Loucy (cell line): ENCODE measurements around the gene OR2T11.

Source experiments
- H2AFZ ChIP-seq: fragments of 200-600 bp; sonication (generic); 2 replicates; pipeline ENCODE4 v1.6.0; 2016; ENCODE audit warnings: antibody characterized with exemption, mild to moderate bottlenecking, low read length, moderate library complexity
- H3F3A ChIP-seq: fragments of 200-600 bp; 2 replicates; pipeline ENCODE4 v1.6.0; 2016; ENCODE audit warnings: antibody characterized with exemption, low read depth, mild to moderate bottlenecking
- H3K27me3 ChIP-seq: fragments of 200-600 bp; sonication (generic); 2 replicates; pipeline ENCODE4 v1.6.1; 2014; ENCODE audit warnings: low read length, mild to moderate bottlenecking; ENCODE audit not compliant: insufficient read depth, poor library complexity, severe bottlenecking
- H3K36me3 ChIP-seq: fragments of 200-600 bp; sonication (generic); 2 replicates; pipeline ENCODE4 v1.6.1; 2016; ENCODE audit warnings: low read length; ENCODE audit not compliant: insufficient read depth
- H3K4me1 ChIP-seq: fragments of 200-600 bp; sonication (generic); 2 replicates; pipeline ENCODE4 v1.5.1; 2014; ENCODE audit warnings: low read length, mild to moderate bottlenecking; ENCODE audit not compliant: insufficient read depth, poor library complexity, severe bottlenecking
- H3K4me2 ChIP-seq: fragments of 200-600 bp; sonication (generic); 2 replicates; pipeline ENCODE4 v1.6.0; 2014; ENCODE audit warnings: antibody characterized with exemption, low read length, low read depth, mild to moderate bottlenecking; ENCODE audit not compliant: poor library complexity, severe bottlenecking
- H3K4me3 ChIP-seq: fragments of 200-600 bp; sonication (generic); 2 replicates; pipeline ENCODE4 v1.5.1; 2014; ENCODE audit warnings: low read length, mild to moderate bottlenecking, mixed read lengths; ENCODE audit not compliant: poor library complexity, severe bottlenecking
- H3K79me2 ChIP-seq: fragments of 200-600 bp; sonication (generic); 2 replicates; pipeline ENCODE4 v1.6.1; 2014; ENCODE audit warnings: low read length; ENCODE audit not compliant: insufficient read depth
- H3K9ac ChIP-seq: fragments of 200-600 bp; sonication (generic); 2 replicates; pipeline ENCODE4 v1.6.0; 2014; ENCODE audit warnings: mild to moderate bottlenecking, low read depth, low read length, moderate library complexity; ENCODE audit not compliant: poor library complexity, severe bottlenecking
- H3K9me2 ChIP-seq: fragments of 200-600 bp; sonication (generic); replicated peaks from 2 replicates; pipeline ENCODE4 v1.6.1; 2016; ENCODE audit warnings: low read depth, low read length, mixed read lengths
- H3K9me3 ChIP-seq: fragments of 200-600 bp; sonication (generic); 2 replicates; pipeline ENCODE4 v1.6.1; 2014; ENCODE audit warnings: mild to moderate bottlenecking, antibody characterized with exemption, low read length, low read depth; ENCODE audit not compliant: insufficient read depth
- H4K20me1 ChIP-seq: fragments of 200-600 bp; sonication (generic); 2 replicates; pipeline ENCODE4 v1.6.0; 2014; ENCODE audit warnings: antibody characterized with exemption, low read length, mild to moderate bottlenecking; ENCODE audit not compliant: insufficient read depth, poor library complexity, severe bottlenecking
- CTCF ChIP-seq: fragments of 200-600 bp; sonication (generic); conservative IDR thresholded peaks from 2 replicates; pipeline ENCODE4 v1.5.1; 2014; ENCODE audit warnings: mild to moderate bottlenecking, antibody characterized with exemption, low read length
- EZH2phosphoT487 ChIP-seq: fragments of 200-600 bp; IDR thresholded peaks from 2 replicates; pipeline ENCODE4 v1.6.1; 2018; ENCODE audit warnings: antibody characterized with exemption, mild to moderate bottlenecking, moderate library complexity, borderline replicate concordance

OR2T11 gene

GRCh38 chr1:248593226-248593625, 41.7 kb downstream of the OR2T11 start:
- Histone ChIP-seq H3K36me3 (no peaks in the 10 kb centered on the region), H2AFZ (no peak overlapping the region), H3K9ac (no peak overlapping the region), H3F3A (no peaks in the 10 kb centered on the region), H3K4me2 (no peak overlapping the region), H4K20me1 (no peaks in the 10 kb centered on the region), H3K9me3 (no peaks in the 10 kb centered on the region; the same call in 1 of the 2 replicates), H3K4me1 (no peaks in the 10 kb centered on the region), H3K4me3 (no peak overlapping the region), H3K79me2 (no peaks in the 10 kb centered on the region), H3K9me2 (0 out of 2 replicates have a peak, but pooled peaks cover 5% of the 10 kb centered on the region), H3K27me3 (no peaks in the 10 kb centered on the region)
- TF ChIP-seq CTCF, result no peak
- no peak for TF ChIP-seq EZH2phosphoT487

DNA sequence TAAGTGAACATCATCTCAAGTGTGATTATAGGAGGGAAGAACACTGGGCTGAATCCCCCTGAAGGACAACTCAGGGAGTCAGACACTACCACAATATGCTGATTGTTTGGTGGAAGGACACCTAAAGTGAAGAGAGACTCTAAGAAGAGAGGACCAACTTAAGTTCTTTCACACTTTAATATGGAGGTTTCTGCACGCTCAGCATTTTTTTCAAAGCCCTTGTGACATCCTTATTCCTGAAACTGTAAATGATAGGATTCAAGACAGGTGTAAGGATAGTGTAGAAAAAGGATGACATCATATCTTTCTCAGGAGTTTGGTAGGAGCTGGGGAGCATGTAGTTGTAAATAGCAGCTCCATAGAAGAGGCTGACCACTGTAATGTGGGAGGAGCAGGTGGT, 42.2 kb downstream of the OR2T11 start:
- H3K9me3 ChIP-seq, result no peaks in the 10 kb centered on the region; the same call in 1 of the 2 replicates
- no peaks in the 10 kb centered on the region for H3K36me3 ChIP-seq
- no peak overlapping the region for H3K4me3 ChIP-seq
- no peak overlapping the region for H2AFZ ChIP-seq
- H3K4me1 ChIP-seq, result no peaks in the 10 kb centered on the region
- no peaks in the 10 kb centered on the region for H3F3A ChIP-seq
- H3K9ac ChIP-seq, result no peak overlapping the region
- no peaks in the 10 kb centered on the region for H4K20me1 ChIP-seq
- H3K4me2 ChIP-seq, result no peak overlapping the region
- H3K27me3 ChIP-seq, result no peaks in the 10 kb centered on the region
- TF ChIP-seq EZH2phosphoT487 (no peak), CTCF (no peak)
- H3K79me2 ChIP-seq, result no peaks in the 10 kb centered on the region
- H3K9me2 ChIP-seq, result 0 out of 2 replicates have a peak, but pooled peaks cover 5% of the 10 kb centered on the region

- H3K9me3 ChIP-seq, result no peaks in the 10 kb centered on the region
- H3K4me3 ChIP-seq, result no peak overlapping the region
- H4K20me1 ChIP-seq, result no peaks in the 10 kb centered on the region
- H3K36me3 ChIP-seq, result no peaks in the 10 kb centered on the region
- H3K9me2 ChIP-seq, result 0 out of 2 replicates have a peak, but pooled peaks cover 5% of the 10 kb centered on the region
- H3K4me2 ChIP-seq, result no peak overlapping the region
- no peaks in the 10 kb centered on the region for H3K4me1 ChIP-seq
- H3F3A ChIP-seq, result no peaks in the 10 kb centered on the region
- H3K79me2 ChIP-seq, result no peaks in the 10 kb centered on the region
- no peaks in the 10 kb centered on the region for H3K27me3 ChIP-seq
- no peak overlapping the region for H2AFZ ChIP-seq
- H3K9ac ChIP-seq, result no peak overlapping the region
- TF ChIP-seq EZH2phosphoT487, result no peak
These were observed 44.8 kb downstream of the OR2T11 start for GRCh38 chr1:248590055-248590454.

GRCh38 chr1:248589334-248589733, 45.6 kb downstream of the OR2T11 start:
- H3K36me3 ChIP-seq, result no peaks in the 10 kb centered on the region
- no peaks in the 10 kb centered on the region for H4K20me1 ChIP-seq
- TF ChIP-seq CTCF (no peak), EZH2phosphoT487 (no peak)
- H3K9ac ChIP-seq, result no peak overlapping the region
- no peaks in the 10 kb centered on the region for H3K79me2 ChIP-seq
- no peaks in the 10 kb centered on the region for H3F3A ChIP-seq
- no peak overlapping the region for H3K4me3 ChIP-seq
- H3K9me3 ChIP-seq, result no peaks in the 10 kb centered on the region
- H3K4me2 ChIP-seq, result no peak overlapping the region
- H3K9me2 ChIP-seq, result 0 out of 2 replicates have a peak, but pooled peaks cover 5% of the 10 kb centered on the region
- no peak overlapping the region for H2AFZ ChIP-seq
- H3K4me1 ChIP-seq, result no peaks in the 10 kb centered on the region
- H3K27me3 ChIP-seq, result no peaks in the 10 kb centered on the region
